SK-N-SH (cell line): Measurements from ENCODE around the gene DCTD. TPM values are rescaled to one million over a fixed set of nuclear protein-coding genes. Genes with fewer than 3 reads are reported as not detected.

Experiments used
- CTCF ChIA-PET: fragments of 300-600, 350-600 bp; formaldehyde crosslinking; extraction: SDS; loops from one replicate; lab custom pipeline; 2021; lab: Yijun Ruan, JAX
- POLR2A ChIA-PET: fragments of 350-600 bp; sonication (Branson Sonifier 250); formaldehyde crosslinking; extraction: SDS; loops from one replicate; lab custom pipeline; 2020; ENCODE audit warnings: antibody characterized with exemption, inconsistent platforms; lab: Yijun Ruan, JAX
- DNase-seq: peaks from one replicate; pipeline ENCODE4 v3.0.0; 2012
- H2AFZ ChIP-seq: fragments of 200-600 bp; sonication (generic); 2 replicates; pipeline ENCODE4 v1.8.1; 2016; ENCODE audit warnings: antibody characterized with exemption, mild to moderate bottlenecking, low read depth
- H3F3A ChIP-seq: fragments of 200-600 bp; sonication (generic); replicated peaks from 2 replicates; pipeline ENCODE3; 2016; ENCODE audit warnings: antibody characterized with exemption, mild to moderate bottlenecking; ENCODE audit not compliant: insufficient read depth
- H3K27ac ChIP-seq, 2 experiments: fragments of 200-500 bp in 1 of 2; fragments of 200-600 bp in 1 of 2; sonication (Bioruptor generic) in 1 of 2; sonication (generic), shearing (Covaris generic) in 1 of 2; 2 replicates each; pipeline versions ENCODE4 v1.5.1 to v1.6.1; 2014 to 2016; ENCODE audit warnings: low read depth in 2 of 2, inconsistent platforms in 1 of 2, low read length in 1 of 2, mild to moderate bottlenecking in 1 of 2, mixed read lengths in 1 of 2
- H3K27me3 ChIP-seq: fragments of 200-600 bp; sonication (generic), shearing (Covaris generic); 2 replicates; pipeline ENCODE4 v1.6.1; 2016; ENCODE audit warnings: mixed run types; ENCODE audit not compliant: insufficient read depth
- H3K36me3 ChIP-seq, 2 experiments: fragments of 200-500 bp in 1 of 2; fragments of 200-600 bp in 1 of 2; sonication (Bioruptor generic) in 1 of 2; sonication (generic) in 1 of 2; replicated peaks in 1 of 2; 2 replicates each; pipeline versions ENCODE3 to v1.5.1; 2014 to 2016; ENCODE audit warnings: low read length in 1 of 2, mild to moderate bottlenecking in 1 of 2; ENCODE audit not compliant: insufficient read depth in 2 of 2, control insufficient read depth in 1 of 2
- H3K4me1 ChIP-seq, 2 experiments: fragments of 200-500 bp in 1 of 2; fragments of 200-600 bp in 1 of 2; sonication (Bioruptor generic) in 1 of 2; sonication (generic), shearing (Covaris generic) in 1 of 2; 2 replicates each; pipeline versions ENCODE4 v1.5.1 to v1.6.1; 2014 to 2016; ENCODE audit warnings: low read depth in 1 of 2, low read length in 1 of 2, mixed run types in 1 of 2; ENCODE audit not compliant: insufficient read depth in 2 of 2, control insufficient read depth in 1 of 2
- H3K4me2 ChIP-seq: fragments of 200-600 bp; sonication (generic), shearing (Covaris generic); 2 replicates; pipeline ENCODE4 v1.6.1; 2017; ENCODE audit warnings: mixed run types
- H3K4me3 ChIP-seq, 2 experiments: fragments of 200-500 bp in 1 of 2; fragments of 200-600 bp in 1 of 2; sonication (Bioruptor generic) in 1 of 2; sonication (generic), shearing (Covaris generic) in 1 of 2; 2 replicates each; pipeline versions ENCODE4 v1.5.1 to v1.8.1; 2014 to 2016; ENCODE audit warnings: low read depth in 2 of 2, inconsistent platforms in 1 of 2, low read length in 1 of 2, mild to moderate bottlenecking in 1 of 2, mixed read lengths in 1 of 2, moderate library complexity in 1 of 2
- H3K79me2 ChIP-seq: fragments of 200-600 bp; sonication (generic); 2 replicates; pipeline ENCODE4 v1.8.1; 2017; ENCODE audit warnings: mild to moderate bottlenecking; ENCODE audit not compliant: insufficient read depth
- H3K9ac ChIP-seq: fragments of 200-600 bp; sonication (generic); 2 replicates; pipeline ENCODE4 v1.6.1; 2017; ENCODE audit warnings: mixed run types
- H3K9me2 ChIP-seq: fragments of 200-600 bp; sonication (generic); 2 replicates; pipeline ENCODE4 v1.6.1; 2017; ENCODE audit warnings: mixed run types
- H3K9me3 ChIP-seq: fragments of 200-600 bp; sonication (generic); 2 replicates; pipeline ENCODE4 v1.6.1; 2017; ENCODE audit warnings: mixed run types, mild to moderate bottlenecking, moderate library complexity
- H4K20me1 ChIP-seq: fragments of 200-600 bp; sonication (generic); 2 replicates; pipeline ENCODE4 v1.6.1; 2017; ENCODE audit warnings: mild to moderate bottlenecking, mixed run types; ENCODE audit not compliant: insufficient read depth
- CHD2 ChIP-seq: fragments of 150-350 bp; IDR thresholded peaks from 2 replicates; pipeline ENCODE4 v1.6.1; 2018; ENCODE audit warnings: low read length; ENCODE audit not compliant: partially characterized antibody
- EP300 ChIP-seq, 2 experiments: IDR thresholded peaks; 2 replicates each; pipeline versions ENCODE4 v1.4.0 to v1.6.1; 2012; ENCODE audit warnings: borderline replicate concordance in 1 of 2, low read depth in 1 of 2, low read length in 1 of 2
- EZH2phosphoT487 ChIP-seq: fragments of 200-600 bp; sonication (generic); IDR thresholded peaks from 2 replicates; pipeline ENCODE4 v1.6.1; 2017; ENCODE audit warnings: low read depth, mixed run types, mild to moderate bottlenecking, antibody characterized with exemption, moderate library complexity, borderline replicate concordance
- FOSL2 ChIP-seq: IDR thresholded peaks from 2 replicates; pipeline ENCODE4 v1.4.0; 2012; ENCODE audit warnings: low read depth, mild to moderate bottlenecking, moderate library complexity, borderline replicate concordance
- FOXM1 ChIP-seq: IDR thresholded peaks from 2 replicates; pipeline ENCODE4 v1.4.0; 2012; ENCODE audit warnings: low read depth, mild to moderate bottlenecking
- GABPA ChIP-seq: IDR thresholded peaks from 2 replicates; pipeline ENCODE4 v1.4.0; 2012; ENCODE audit warnings: low read depth, mild to moderate bottlenecking
- GATA2 ChIP-seq: sonication (generic); formaldehyde crosslinking; IDR thresholded peaks from 2 replicates; pipeline ENCODE4 v1.5.0; 2020; ENCODE audit warnings: mild to moderate bottlenecking, missing genetic modification reagents
- MEF2A ChIP-seq: IDR thresholded peaks from 2 replicates; pipeline ENCODE4 v1.4.0; 2012; ENCODE audit warnings: low read depth, borderline replicate concordance
- MXI1 ChIP-seq: IDR thresholded peaks from 2 replicates; pipeline ENCODE4 v1.6.1; 2012; ENCODE audit warnings: mild to moderate bottlenecking, low read depth, low read length, improper control_type of control experiment
- NFIC ChIP-seq: IDR thresholded peaks from 2 replicates; pipeline ENCODE4 v1.4.0; 2012; ENCODE audit warnings: borderline replicate concordance
- RFX5 ChIP-seq: IDR thresholded peaks from 2 replicates; pipeline ENCODE4 v1.6.1; 2012; ENCODE audit warnings: mild to moderate bottlenecking, improper control_type of control experiment, low read length
- SIN3A ChIP-seq: IDR thresholded peaks from 2 replicates; pipeline ENCODE4 v1.6.1; 2012; ENCODE audit warnings: low read depth, mild to moderate bottlenecking, low read length, moderate library complexity, borderline replicate concordance
- SMC3 ChIP-seq: IDR thresholded peaks from 2 replicates; pipeline ENCODE4 v1.6.1; 2012; ENCODE audit warnings: low read depth, low read length, improper control_type of control experiment
- TCF12 ChIP-seq: IDR thresholded peaks from 2 replicates; pipeline ENCODE4 v1.4.0; 2012
- YY1 ChIP-seq: IDR thresholded peaks from 2 replicates; pipeline ENCODE4 v1.4.0; 2012; ENCODE audit warnings: low read depth, mild to moderate bottlenecking
- WGBS: methylation state at CpG from one replicate; pipeline ENCODE4 v1.1.6; 2017; ENCODE audit warnings: low lambda C conversion rate; 5-methylcytosine and 5-hydroxymethylcytosine counted together
- polyA plus RNA-seq, 3 experiments: library from polyadenylated mRNA; depleted of rRNA; stranded (reverse); fragments of >200 nt; gene quantifications; 2 replicates each; pipeline ENCODE4 v1.2.3, GENCODE V29; 2012
- TF ChIP-seq, protein P1 (sequence below): fragments of 150-350 bp; IDR thresholded peaks from 2 replicates; pipeline ENCODE4 v1.6.1; 2016; ENCODE audit warnings: mild to moderate bottlenecking, low read depth, low read length
- TF ChIP-seq, protein P2 (sequence below): IDR thresholded peaks from 2 replicates; pipeline ENCODE4; 2012
- TF ChIP-seq, protein P3 (sequence below): IDR thresholded peaks from 2 replicates; pipeline ENCODE4 v1.4.0; 2012; ENCODE audit warnings: low read depth

Gene DCTD
- polyA plus RNA-seq, 1 of the 3 experiments (the other 2 are of a cell fraction) = 123 TPM

DNA sequence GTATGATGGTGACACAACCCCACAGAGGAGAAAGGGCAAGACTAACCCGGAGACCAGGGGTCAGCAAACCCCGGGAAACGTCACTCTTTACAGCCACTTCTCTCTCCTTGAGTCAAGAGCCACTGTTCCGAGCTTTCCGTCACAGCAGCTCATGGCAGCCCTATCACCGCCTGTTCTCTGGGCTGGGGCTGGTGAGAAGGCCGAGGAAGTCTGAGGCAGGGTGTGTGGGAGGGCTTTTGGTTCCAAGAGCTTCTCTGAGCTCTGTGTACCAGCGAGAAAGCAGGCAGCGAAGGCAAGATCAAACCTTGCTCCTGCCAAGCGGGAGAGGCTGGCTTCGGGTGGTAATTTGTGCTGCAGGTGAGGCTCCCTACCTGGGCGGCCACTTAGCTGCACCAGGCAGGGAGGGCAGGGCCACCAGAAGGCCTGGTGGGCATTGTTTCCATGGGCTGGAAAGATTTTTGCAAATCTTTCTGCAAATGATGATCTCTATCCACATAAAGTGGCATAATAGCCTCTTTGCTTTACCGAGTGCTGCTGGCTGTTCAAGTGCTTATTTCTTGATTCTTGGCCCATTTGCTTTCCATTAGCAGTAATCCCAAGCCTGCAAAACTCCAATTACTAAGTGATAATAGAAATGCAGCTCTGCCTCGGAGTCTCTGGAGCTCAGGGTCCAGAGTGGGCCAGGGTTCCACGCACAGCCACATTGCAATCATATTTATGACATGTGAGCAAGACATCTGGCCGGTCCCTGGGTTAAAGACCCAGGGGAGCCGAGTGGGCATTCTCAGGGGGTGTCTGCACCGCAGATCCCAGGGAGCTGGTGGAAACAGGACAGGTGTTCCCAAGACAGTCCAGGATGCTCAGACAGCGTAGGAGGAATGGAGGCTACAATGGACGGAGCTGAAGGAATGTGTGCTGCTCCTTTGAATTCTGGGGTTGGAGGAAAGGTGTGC is 41.5 kb downstream of the DCTD start:
- Histone ChIP-seq H3K9me3 (no peaks in the 10 kb centered on the region), H3K4me2 (no peak overlapping the region), H3K9me2 (0 out of 2 replicates have a peak, but pooled peaks cover under 1% of the 10 kb centered on the region), H3K9ac (no peak overlapping the region), H3K4me1 (peaks cover 0 to 26% of the 10 kb centered on the region in 2 experiments; a peak in 2 of 4 replicates), H3K27ac (no peak overlapping the region), H3K36me3 (no peaks in the 10 kb centered on the region), H2AFZ (no peak overlapping the region), H4K20me1 (no peaks in the 10 kb centered on the region), H3K27me3 (no peaks in the 10 kb centered on the region), H3K4me3 (no peak overlapping the region), H3K79me2 (no peaks in the 10 kb centered on the region), H3F3A (no peaks in the 10 kb centered on the region)
- no peak for DNase-seq
- 88% methylated on average over 14 of the region's 20 CpGs for WGBS
- ChIA-PET POLR2A (no interaction called here), CTCF (interaction anchor here (0.9 kb wide), 1 partner anchor 50 kb away, joined by 4 read pairs; no protein-coding TSS in a partner anchor)
- TF ChIP-seq, protein P1, sequence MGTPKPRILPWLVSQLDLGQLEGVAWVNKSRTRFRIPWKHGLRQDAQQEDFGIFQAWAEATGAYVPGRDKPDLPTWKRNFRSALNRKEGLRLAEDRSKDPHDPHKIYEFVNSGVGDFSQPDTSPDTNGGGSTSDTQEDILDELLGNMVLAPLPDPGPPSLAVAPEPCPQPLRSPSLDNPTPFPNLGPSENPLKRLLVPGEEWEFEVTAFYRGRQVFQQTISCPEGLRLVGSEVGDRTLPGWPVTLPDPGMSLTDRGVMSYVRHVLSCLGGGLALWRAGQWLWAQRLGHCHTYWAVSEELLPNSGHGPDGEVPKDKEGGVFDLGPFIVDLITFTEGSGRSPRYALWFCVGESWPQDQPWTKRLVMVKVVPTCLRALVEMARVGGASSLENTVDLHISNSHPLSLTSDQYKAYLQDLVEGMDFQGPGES = no peak
- TF ChIP-seq CHD2 (no peak), MEF2A (no peak), YY1 (no peak), NFIC (no peak), MXI1 (no peak), EZH2phosphoT487 (no peak), SIN3A (no peak), GATA2 (CRISPR knock-in tag) (no peak), SMC3 (no peak), RFX5 (no peak), TCF12 (no peak), FOXM1 (no peak), FOSL2 (no peak), GABPA (no peak), EP300 (IDR thresholded peaks at IDR 0.05; ENCODE audit: borderline replicate concordance in 1 of 2, low read depth in 1 of 2, low read length in 1 of 2) (no peak)
- TF ChIP-seq, protein P2, sequence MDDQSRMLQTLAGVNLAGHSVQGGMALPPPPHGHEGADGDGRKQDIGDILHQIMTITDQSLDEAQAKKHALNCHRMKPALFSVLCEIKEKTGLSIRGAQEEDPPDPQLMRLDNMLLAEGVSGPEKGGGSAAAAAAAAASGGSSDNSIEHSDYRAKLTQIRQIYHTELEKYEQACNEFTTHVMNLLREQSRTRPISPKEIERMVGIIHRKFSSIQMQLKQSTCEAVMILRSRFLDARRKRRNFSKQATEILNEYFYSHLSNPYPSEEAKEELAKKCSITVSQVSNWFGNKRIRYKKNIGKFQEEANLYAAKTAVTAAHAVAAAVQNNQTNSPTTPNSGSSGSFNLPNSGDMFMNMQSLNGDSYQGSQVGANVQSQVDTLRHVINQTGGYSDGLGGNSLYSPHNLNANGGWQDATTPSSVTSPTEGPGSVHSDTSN = no peak
- TF ChIP-seq, protein P3, sequence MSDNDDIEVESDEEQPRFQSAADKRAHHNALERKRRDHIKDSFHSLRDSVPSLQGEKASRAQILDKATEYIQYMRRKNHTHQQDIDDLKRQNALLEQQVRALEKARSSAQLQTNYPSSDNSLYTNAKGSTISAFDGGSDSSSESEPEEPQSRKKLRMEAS = no peak
